Right lobe of liver (tissue), 4 donors: Measurements from ENCODE around the gene ADAM10.
A peak's percentile ranks its signal among the peaks of the same experiment; 100 is the strongest.

Experiments used
- POLR2A ChIP-seq: fragments of 450-650 bp; IDR thresholded peaks from one replicate; pipeline ENCODE4 v1.6.1; 2017; ENCODE audit warnings: antibody characterized with exemption, mild to moderate bottlenecking
- TF ChIP-seq, protein P1 (sequence below), 4 donors: fragments of 200-600 bp in 3 of 4; fragments of 450-650 bp in 1 of 4; IDR thresholded peaks; one replicate each; pipeline versions ENCODE4 v1.5.1 to v1.8.0; 2016 to 2022; ENCODE audit warnings: antibody characterized with exemption in 4 of 4, mild to moderate bottlenecking in 2 of 4
- donor health status: DM: no; HTN: no; CAD: no.
- donor health status: DM: no; HTN: no; CAD: no.
- donor health status: DM: no; HTN: yes; CAD: no.

DNA sequence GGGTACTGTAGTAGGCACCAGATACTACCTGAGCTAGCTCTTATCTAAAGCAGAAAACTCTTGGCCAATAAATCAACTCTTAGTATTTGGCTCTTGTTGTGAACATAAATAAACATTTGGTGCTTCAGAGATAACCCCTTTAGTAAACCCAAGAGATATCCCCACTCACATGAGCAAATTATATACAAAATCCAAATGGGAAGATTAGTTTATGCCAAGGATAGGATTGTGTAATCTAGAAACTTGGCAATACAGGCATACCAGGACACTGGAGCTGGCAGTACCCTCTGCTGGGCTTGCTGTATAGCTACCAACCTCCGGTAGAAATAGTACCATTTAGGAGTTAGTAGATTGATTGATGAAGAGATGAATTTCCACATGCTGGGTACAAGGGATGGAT, 190.7 kb downstream of the ADAM10 start:
- TF ChIP-seq, protein P1, sequence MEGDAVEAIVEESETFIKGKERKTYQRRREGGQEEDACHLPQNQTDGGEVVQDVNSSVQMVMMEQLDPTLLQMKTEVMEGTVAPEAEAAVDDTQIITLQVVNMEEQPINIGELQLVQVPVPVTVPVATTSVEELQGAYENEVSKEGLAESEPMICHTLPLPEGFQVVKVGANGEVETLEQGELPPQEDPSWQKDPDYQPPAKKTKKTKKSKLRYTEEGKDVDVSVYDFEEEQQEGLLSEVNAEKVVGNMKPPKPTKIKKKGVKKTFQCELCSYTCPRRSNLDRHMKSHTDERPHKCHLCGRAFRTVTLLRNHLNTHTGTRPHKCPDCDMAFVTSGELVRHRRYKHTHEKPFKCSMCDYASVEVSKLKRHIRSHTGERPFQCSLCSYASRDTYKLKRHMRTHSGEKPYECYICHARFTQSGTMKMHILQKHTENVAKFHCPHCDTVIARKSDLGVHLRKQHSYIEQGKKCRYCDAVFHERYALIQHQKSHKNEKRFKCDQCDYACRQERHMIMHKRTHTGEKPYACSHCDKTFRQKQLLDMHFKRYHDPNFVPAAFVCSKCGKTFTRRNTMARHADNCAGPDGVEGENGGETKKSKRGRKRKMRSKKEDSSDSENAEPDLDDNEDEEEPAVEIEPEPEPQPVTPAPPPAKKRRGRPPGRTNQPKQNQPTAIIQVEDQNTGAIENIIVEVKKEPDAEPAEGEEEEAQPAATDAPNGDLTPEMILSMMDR (IDR thresholded peaks at IDR 0.05), result peak; percentile 33 to 60 (median 48)
- TF ChIP-seq POLR2A, result no peak
